Activated T-helper 1 cell treated with Interleukin-2 at 50 U/mL for 16 hours (primary cell): ENCODE results near the gene RASGEF1C.

Experiments
- DNase-seq: peaks from one replicate; pipeline ENCODE4 v3.0.0-alpha.2; 2020; ENCODE audit warnings: low read depth

Gene RASGEF1C

GRCh38 chr5:180119031-180119902, 89.7 kb downstream of the RASGEF1C start:
- no peak for DNase-seq

- no peak for DNase-seq
Measured at GRCh38 chr5:180118391-180118791, 90.6 kb downstream of the RASGEF1C start.

GRCh38 chr5:180117000-180117725, 91.8 kb downstream of the RASGEF1C start:
- no peak for DNase-seq

- no peak for DNase-seq
Measured at GRCh38 chr5:180116077-180116999, 92.7 kb downstream of the RASGEF1C start.

GRCh38 chr5:180115326-180116076, 93.5 kb downstream of the RASGEF1C start:
- no peak for DNase-seq

GRCh38 chr5:180114304-180115003, 94.6 kb downstream of the RASGEF1C start:
- DNase-seq, result no peak

GRCh38 chr5:180113660-180114303, 95.2 kb downstream of the RASGEF1C start:
- DNase-seq, result no peak

- no peak for DNase-seq
Measured at GRCh38 chr5:180112181-180112861, 96.7 kb downstream of the RASGEF1C start.

GRCh38 chr5:180111273-180112002, 97.6 kb downstream of the RASGEF1C start:
- no peak for DNase-seq

- DNase-seq, result no peak
Measured at GRCh38 chr5:180109920-180110319, 99.1 kb downstream of the RASGEF1C start.

- DNase-seq, result no peak
Measured at GRCh38 chr5:180107005-180107404, 102.0 kb downstream of the RASGEF1C start.

- DNase-seq, result no peak
Measured at GRCh38 chr5:180105827-180106312, 103.1 kb downstream of the RASGEF1C start.

GRCh38 chr5:180104168-180104530, 104.9 kb downstream of the RASGEF1C start:
- no peak for DNase-seq

- DNase-seq, result no peak
Measured at GRCh38 chr5:180103487-180104167, 105.4 kb downstream of the RASGEF1C start.

- no peak for DNase-seq
Measured at GRCh38 chr5:180102636-180103035, 106.4 kb downstream of the RASGEF1C start.

GRCh38 chr5:180101451-180102105, 107.4 kb downstream of the RASGEF1C start:
- DNase-seq, result no peak

GRCh38 chr5:180100621-180101450, 108.2 kb downstream of the RASGEF1C start:
- DNase-seq, result no peak
